ENCODE results near the gene NDUFB10.

DNA sequence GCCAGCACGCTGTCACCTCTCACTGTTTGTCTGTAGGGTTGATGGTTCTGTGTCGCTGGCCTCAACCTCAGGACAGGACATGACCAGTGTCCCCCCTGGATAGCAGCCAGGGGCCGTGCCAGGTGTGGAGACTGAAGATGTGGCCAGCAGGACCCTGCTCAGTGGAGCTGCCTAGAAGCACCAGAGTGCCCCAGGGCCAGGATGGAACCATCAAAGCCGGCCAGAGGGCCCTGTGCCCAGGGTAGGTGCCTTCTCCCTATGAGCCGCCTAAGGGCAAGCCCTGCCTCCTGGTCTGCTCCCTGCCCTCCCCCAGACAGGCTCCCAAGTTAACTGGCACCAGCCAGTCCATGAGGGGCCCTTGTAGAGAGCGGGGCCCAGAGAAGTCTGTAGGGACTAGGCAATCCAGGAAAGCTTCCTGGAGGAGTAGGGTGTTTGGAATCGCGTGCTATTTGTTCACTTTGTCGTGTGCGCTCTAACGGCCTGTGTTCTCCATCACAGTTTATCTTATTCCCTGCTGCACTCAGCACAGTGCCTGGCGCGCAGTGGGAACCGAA is 546 bp upstream of the NDUFB10 start:
- TF ChIP-seq, protein P1, sequence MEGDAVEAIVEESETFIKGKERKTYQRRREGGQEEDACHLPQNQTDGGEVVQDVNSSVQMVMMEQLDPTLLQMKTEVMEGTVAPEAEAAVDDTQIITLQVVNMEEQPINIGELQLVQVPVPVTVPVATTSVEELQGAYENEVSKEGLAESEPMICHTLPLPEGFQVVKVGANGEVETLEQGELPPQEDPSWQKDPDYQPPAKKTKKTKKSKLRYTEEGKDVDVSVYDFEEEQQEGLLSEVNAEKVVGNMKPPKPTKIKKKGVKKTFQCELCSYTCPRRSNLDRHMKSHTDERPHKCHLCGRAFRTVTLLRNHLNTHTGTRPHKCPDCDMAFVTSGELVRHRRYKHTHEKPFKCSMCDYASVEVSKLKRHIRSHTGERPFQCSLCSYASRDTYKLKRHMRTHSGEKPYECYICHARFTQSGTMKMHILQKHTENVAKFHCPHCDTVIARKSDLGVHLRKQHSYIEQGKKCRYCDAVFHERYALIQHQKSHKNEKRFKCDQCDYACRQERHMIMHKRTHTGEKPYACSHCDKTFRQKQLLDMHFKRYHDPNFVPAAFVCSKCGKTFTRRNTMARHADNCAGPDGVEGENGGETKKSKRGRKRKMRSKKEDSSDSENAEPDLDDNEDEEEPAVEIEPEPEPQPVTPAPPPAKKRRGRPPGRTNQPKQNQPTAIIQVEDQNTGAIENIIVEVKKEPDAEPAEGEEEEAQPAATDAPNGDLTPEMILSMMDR (conservative IDR thresholded peaks at IDR 0.05 in 1 of 2, IDR thresholded peaks at IDR 0.05 in 1 of 2; ENCODE audit: low read depth in 1 of 2, low read length in 2 of 2): no peak
- no peak for TF ChIP-seq EZH2 (IDR thresholded peaks at IDR 0.05; ENCODE audit: low read length, missing control alignments)
